Measurements from ENCODE around the gene C9orf152. TPM values are rescaled to one million over a fixed set of nuclear protein-coding genes. Genes with fewer than 3 reads are reported as not detected.

Gene C9orf152
- total and polyA plus RNA-seq, 9 of the 15 experiments (the other 6 are each of a cell fraction or from before 2014, with no cell fraction given) = not detected

DNA sequence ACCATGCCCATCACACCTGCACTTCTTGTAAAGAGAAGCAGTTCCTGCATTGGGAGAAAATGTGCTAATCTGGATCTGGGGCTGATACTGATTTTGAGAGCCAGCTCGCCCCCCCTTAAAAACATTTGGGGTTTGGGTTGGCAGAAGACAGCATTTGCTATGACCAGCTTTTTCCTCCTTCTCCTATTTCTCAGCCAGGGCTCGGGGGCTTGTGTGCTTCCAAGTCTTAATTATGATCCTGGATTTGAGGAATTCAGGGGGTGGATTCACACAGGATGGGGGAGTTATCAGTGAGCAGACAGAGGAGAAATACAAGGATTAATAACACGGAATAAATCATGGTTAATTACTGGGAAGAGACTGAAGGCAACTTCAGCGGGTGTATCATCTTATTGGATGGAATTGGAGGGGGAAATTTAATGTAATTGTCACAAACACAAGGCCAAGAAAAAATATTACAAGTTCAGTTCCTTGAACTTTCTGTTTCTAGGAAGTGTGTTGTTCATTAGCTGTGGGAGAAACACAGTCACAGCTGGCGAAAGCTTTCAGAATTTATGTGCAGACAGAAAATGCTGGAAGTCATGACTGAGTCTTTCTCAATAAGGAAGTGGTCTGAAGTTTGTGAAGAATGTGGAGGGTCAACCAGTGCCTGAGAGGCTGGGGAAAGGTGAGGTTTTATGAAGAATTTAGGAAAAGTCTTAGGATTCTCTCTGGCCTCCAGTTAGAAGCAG is 15.3 kb downstream of the C9orf152 start (continued):
- no peak for TF ChIP-seq RNF219 (CRISPR knock-in tag; IDR thresholded peaks at IDR 0.05)
- TF ChIP-seq, protein P1, sequence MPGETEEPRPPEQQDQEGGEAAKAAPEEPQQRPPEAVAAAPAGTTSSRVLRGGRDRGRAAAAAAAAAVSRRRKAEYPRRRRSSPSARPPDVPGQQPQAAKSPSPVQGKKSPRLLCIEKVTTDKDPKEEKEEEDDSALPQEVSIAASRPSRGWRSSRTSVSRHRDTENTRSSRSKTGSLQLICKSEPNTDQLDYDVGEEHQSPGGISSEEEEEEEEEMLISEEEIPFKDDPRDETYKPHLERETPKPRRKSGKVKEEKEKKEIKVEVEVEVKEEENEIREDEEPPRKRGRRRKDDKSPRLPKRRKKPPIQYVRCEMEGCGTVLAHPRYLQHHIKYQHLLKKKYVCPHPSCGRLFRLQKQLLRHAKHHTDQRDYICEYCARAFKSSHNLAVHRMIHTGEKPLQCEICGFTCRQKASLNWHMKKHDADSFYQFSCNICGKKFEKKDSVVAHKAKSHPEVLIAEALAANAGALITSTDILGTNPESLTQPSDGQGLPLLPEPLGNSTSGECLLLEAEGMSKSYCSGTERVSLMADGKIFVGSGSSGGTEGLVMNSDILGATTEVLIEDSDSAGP (CRISPR knock-in tag; IDR thresholded peaks at IDR 0.05) = no peak

DNA sequence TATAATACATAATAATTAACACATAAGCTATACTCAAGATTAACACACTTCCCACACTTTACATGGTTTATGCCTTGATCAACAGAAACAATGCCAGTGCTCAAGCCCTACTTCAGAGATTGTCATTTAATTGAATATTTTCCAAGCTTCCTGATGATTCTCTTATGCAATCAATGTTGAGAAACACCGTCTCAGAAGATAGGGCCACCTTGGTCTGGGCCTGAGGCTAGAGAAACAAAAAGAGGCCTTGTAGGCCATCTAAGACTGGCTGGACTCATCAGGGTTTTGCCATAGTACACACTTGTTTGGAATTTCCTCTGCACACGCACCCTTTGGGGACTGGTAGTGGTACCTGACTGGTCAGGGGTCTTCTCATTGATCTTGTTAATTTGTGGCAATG is 16.3 kb downstream of the C9orf152 start:
- no peak for ATAC-seq
- H3K27me3 ChIP-seq (ENCODE audit: control insufficient read depth in 2 of 2, insufficient read depth in 2 of 2, low read length in 2 of 2) = no peaks in the 10 kb centered on the region; a peak in 1 of 5 replicates
- H4K20me1 ChIP-seq (replicated peaks; ENCODE audit: control insufficient read depth, insufficient read depth, low read length) = no peaks in the 10 kb centered on the region
- 0% methylated on average over 2 of the region's 2 CpGs for WGBS (ENCODE audit: insufficient coverage, low coverage, missing lambda C conversion rate)
- H3K36me3 ChIP-seq (ENCODE audit: control insufficient read depth, insufficient read depth, low read length) = no peaks in the 10 kb centered on the region
- no peak overlapping the region for H3K4me2 ChIP-seq (ENCODE audit: insufficient read depth, low read length)
- no peak overlapping the region for H2AFZ ChIP-seq (ENCODE audit: low read depth, low read length)
- no peak overlapping the region for H3K9ac ChIP-seq (ENCODE audit: insufficient read depth in 1 of 2, low read depth in 2 of 2, low read length in 2 of 2)
- ChIA-PET CTCF (ENCODE audit: low intra/inter-chr PET ratio) (no interaction called here), POLR2A (no interaction called here)
- no peak for TF ChIP-seq ZFPM2 (CRISPR knock-in tag; IDR thresholded peaks at IDR 0.05)
- TF ChIP-seq XRCC5 (IDR thresholded peaks at IDR 0.05; ENCODE audit: low read depth, low read length) = no peak
- TF ChIP-seq MCM2 (IDR thresholded peaks at IDR 0.05; ENCODE audit: low read depth) = no peak
- no peak for TF ChIP-seq ZNF644 (tag; IDR thresholded peaks at IDR 0.05; ENCODE audit: low read depth)
- TF ChIP-seq HEY1 (CRISPR knock-in tag; IDR thresholded peaks at IDR 0.05; ENCODE audit: borderline replicate concordance) = no peak
- no peak for TF ChIP-seq SRSF7 (optimal IDR thresholded peaks at IDR 0.05; ENCODE audit: low read depth, low read length)
- no peak for TF ChIP-seq STAT5A (IDR thresholded peaks at IDR 0.05; ENCODE audit: borderline replicate concordance, low read length)
- TF ChIP-seq DIDO1 (tag; IDR thresholded peaks at IDR 0.05; ENCODE audit: low read depth) = no peak
- intact Hi-C loops (cut with micrococcal nuclease) = no loop called here
- no peaks in the 10 kb centered on the region for H3K9me3 ChIP-seq (replicated peaks; ENCODE audit: control insufficient read depth, insufficient read depth, low read depth, low read length)
- no peak for FAIRE-seq
- H3K27ac ChIP-seq (ENCODE audit: extremely low read depth, low read depth, low read length) = no peak overlapping the region
- H3K9me1 ChIP-seq (ENCODE audit: control insufficient read depth, insufficient read depth, low read length) = no peaks in the 10 kb centered on the region
- no peak for DNase-seq (ENCODE audit: extremely low read depth in 1 of 4, low spot score in 3 of 4)
- H3K4me1 ChIP-seq (replicated peaks in 1 of 2; ENCODE audit: control insufficient read depth in 2 of 2, insufficient read depth in 2 of 2, low read length in 2 of 2) = no peaks in the 10 kb centered on the region; a peak in 1 of 5 replicates
- in situ Hi-C loops (cut with MboI) = loop anchor here (25.0 kb wide), 1 partner anchor 1096 kb away; no protein-coding TSS in a partner anchor
- H3K4me3 ChIP-seq = no peak overlapping the region
- no peaks in the 10 kb centered on the region for H3K79me2 ChIP-seq (ENCODE audit: control insufficient read depth, insufficient read depth, low read length)
- BruUV-seq (replicated peaks) = no TSS peak

All from K562 (cell line).